ENCODE measurements around the gene LRRC18.

LRRC18 gene

GRCh38 chr10:48965460-48965859 is 25.8 kb upstream of the LRRC18 start:
- no peak for DNase-seq (ENCODE audit: low spot score)
- no peak for TF ChIP-seq CTCF (IDR thresholded peaks at IDR 0.05; ENCODE audit: borderline replicate concordance, control extremely low read depth, extremely low read depth, insufficient read depth, missing control alignments)
- in situ Hi-C loops (cut with MboI; ENCODE audit: low sequenced_read_pairs, unreplicated experiment), result no loop called here

- no peak for DNase-seq (ENCODE audit: low spot score)
- no peak for TF ChIP-seq CTCF (IDR thresholded peaks at IDR 0.05; ENCODE audit: borderline replicate concordance, control extremely low read depth, extremely low read depth, insufficient read depth, missing control alignments)
- in situ Hi-C loops (cut with MboI; ENCODE audit: low sequenced_read_pairs, unreplicated experiment), result no loop called here
Measured at GRCh38 chr10:48964038-48964437, 24.4 kb upstream of the LRRC18 start.

GRCh38 chr10:48958598-48959190 is 19.1 kb upstream of the LRRC18 start:
- no peak for TF ChIP-seq CTCF (IDR thresholded peaks at IDR 0.05; ENCODE audit: borderline replicate concordance, control extremely low read depth, extremely low read depth, insufficient read depth, missing control alignments)
- in situ Hi-C loops (cut with MboI; ENCODE audit: low sequenced_read_pairs, unreplicated experiment), result no loop called here
- no peak for DNase-seq (ENCODE audit: low spot score)

- in situ Hi-C loops (cut with MboI; ENCODE audit: low sequenced_read_pairs, unreplicated experiment), result no loop called here
- TF ChIP-seq CTCF (IDR thresholded peaks at IDR 0.05; ENCODE audit: borderline replicate concordance, control extremely low read depth, extremely low read depth, insufficient read depth, missing control alignments), result no peak
- no peak for DNase-seq (ENCODE audit: low spot score)
Measured at GRCh38 chr10:48957361-48958151, 17.9 kb upstream of the LRRC18 start.

GRCh38 chr10:48951707-48952106 is 12.1 kb upstream of the LRRC18 start:
- no peak for TF ChIP-seq CTCF (IDR thresholded peaks at IDR 0.05; ENCODE audit: borderline replicate concordance, control extremely low read depth, extremely low read depth, insufficient read depth, missing control alignments)
- DNase-seq (ENCODE audit: low spot score), result no peak
- in situ Hi-C loops (cut with MboI; ENCODE audit: low sequenced_read_pairs, unreplicated experiment), result no loop called here

GRCh38 chr10:48948470-48949037 is 8.9 kb upstream of the LRRC18 start:
- no peak for TF ChIP-seq CTCF (IDR thresholded peaks at IDR 0.05; ENCODE audit: borderline replicate concordance, control extremely low read depth, extremely low read depth, insufficient read depth, missing control alignments)
- no peak for DNase-seq (ENCODE audit: low spot score)
- in situ Hi-C loops (cut with MboI; ENCODE audit: low sequenced_read_pairs, unreplicated experiment), result no loop called here
